Nephron progenitor cell (in vitro differentiated cells): ENCODE results near the gene CXCL3.

Experiments
- DNase-seq: peaks from one replicate; pipeline ENCODE4 v3.0.0; 2021
- H3K27ac Mint-ChIP-seq: 2 replicates; pipeline ENCODE4 v1.8.0; 2021; ENCODE audit warnings: mild to moderate bottlenecking, moderate library complexity, mixed read lengths
- H3K27me3 Mint-ChIP-seq: 2 replicates; pipeline ENCODE4 v1.8.0; 2021; ENCODE audit warnings: mild to moderate bottlenecking, low read depth, mixed read lengths; ENCODE audit not compliant: poor library complexity
- H3K36me3 Mint-ChIP-seq: 2 replicates; pipeline ENCODE4 v1.8.0; 2021; ENCODE audit warnings: low read depth, mixed read lengths
- H3K4me1 Mint-ChIP-seq: 2 replicates; pipeline ENCODE4 v1.8.0; 2021; ENCODE audit warnings: mixed read lengths
- H3K4me3 Mint-ChIP-seq: 2 replicates; pipeline ENCODE4 v1.8.0; 2021; ENCODE audit warnings: mild to moderate bottlenecking, moderate library complexity, mixed read lengths
- H3K9me3 Mint-ChIP-seq: 2 replicates; pipeline ENCODE4 v1.8.0; 2021; ENCODE audit warnings: mild to moderate bottlenecking, moderate library complexity, mixed read lengths
- TF ChIP-seq, protein P1 (sequence below): fragments of 200-600 bp; sonication (generic); IDR thresholded peaks from 2 replicates; pipeline ENCODE4 v1.5.0; 2021; ENCODE audit warnings: antibody characterized with exemption

CXCL3 gene

GRCh38 chr4:74062953-74063352 lies 24.5 kb upstream of the CXCL3 start:
- Mint-ChIP-seq H3K4me1 (no peaks in the 10 kb centered on the region), H3K9me3 (no peaks in the 10 kb centered on the region), H3K27ac (no peak overlapping the region), H3K27me3 (peaks cover 13% of the 10 kb centered on the region), H3K36me3 (no peaks in the 10 kb centered on the region), H3K4me3 (no peak overlapping the region)
- DNase-seq, result no peak
- TF ChIP-seq, protein P1, sequence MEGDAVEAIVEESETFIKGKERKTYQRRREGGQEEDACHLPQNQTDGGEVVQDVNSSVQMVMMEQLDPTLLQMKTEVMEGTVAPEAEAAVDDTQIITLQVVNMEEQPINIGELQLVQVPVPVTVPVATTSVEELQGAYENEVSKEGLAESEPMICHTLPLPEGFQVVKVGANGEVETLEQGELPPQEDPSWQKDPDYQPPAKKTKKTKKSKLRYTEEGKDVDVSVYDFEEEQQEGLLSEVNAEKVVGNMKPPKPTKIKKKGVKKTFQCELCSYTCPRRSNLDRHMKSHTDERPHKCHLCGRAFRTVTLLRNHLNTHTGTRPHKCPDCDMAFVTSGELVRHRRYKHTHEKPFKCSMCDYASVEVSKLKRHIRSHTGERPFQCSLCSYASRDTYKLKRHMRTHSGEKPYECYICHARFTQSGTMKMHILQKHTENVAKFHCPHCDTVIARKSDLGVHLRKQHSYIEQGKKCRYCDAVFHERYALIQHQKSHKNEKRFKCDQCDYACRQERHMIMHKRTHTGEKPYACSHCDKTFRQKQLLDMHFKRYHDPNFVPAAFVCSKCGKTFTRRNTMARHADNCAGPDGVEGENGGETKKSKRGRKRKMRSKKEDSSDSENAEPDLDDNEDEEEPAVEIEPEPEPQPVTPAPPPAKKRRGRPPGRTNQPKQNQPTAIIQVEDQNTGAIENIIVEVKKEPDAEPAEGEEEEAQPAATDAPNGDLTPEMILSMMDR, result no peak

DNA sequence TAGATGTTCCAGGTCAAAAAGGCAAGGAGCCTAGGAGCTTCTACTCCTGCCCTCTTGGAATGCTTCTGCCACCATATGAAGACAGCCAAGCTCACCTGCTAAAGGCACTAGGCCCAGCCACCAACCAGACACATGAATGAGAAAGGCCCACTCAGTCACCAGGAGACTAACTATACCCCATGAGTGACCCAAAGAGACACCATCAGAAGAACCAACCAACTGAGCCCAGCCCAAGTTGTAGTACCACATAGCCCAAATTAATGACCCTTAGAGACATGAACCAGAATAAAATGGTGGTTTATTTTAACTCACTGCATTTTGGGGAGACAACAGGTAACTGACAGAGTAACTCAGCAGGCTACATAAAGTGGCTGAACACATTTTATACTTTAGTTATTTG lies 22.9 kb upstream of the CXCL3 start:
- Mint-ChIP-seq H3K4me1 (no peaks in the 10 kb centered on the region), H3K36me3 (no peaks in the 10 kb centered on the region), H3K27me3 (peaks cover 13% of the 10 kb centered on the region), H3K4me3 (no peak overlapping the region), H3K9me3 (no peaks in the 10 kb centered on the region), H3K27ac (no peak overlapping the region)
- TF ChIP-seq, protein P1, result no peak
- no peak for DNase-seq

- DNase-seq, result no peak
- Mint-ChIP-seq H3K27ac (no peak overlapping the region), H3K4me3 (no peak overlapping the region), H3K36me3 (no peaks in the 10 kb centered on the region), H3K4me1 (no peaks in the 10 kb centered on the region), H3K9me3 (no peaks in the 10 kb centered on the region), H3K27me3 (peaks cover 12% of the 10 kb centered on the region)
- TF ChIP-seq, protein P1, result no peak
These were observed 20.8 kb upstream of the CXCL3 start for GRCh38 chr4:74059161-74059829.

DNA sequence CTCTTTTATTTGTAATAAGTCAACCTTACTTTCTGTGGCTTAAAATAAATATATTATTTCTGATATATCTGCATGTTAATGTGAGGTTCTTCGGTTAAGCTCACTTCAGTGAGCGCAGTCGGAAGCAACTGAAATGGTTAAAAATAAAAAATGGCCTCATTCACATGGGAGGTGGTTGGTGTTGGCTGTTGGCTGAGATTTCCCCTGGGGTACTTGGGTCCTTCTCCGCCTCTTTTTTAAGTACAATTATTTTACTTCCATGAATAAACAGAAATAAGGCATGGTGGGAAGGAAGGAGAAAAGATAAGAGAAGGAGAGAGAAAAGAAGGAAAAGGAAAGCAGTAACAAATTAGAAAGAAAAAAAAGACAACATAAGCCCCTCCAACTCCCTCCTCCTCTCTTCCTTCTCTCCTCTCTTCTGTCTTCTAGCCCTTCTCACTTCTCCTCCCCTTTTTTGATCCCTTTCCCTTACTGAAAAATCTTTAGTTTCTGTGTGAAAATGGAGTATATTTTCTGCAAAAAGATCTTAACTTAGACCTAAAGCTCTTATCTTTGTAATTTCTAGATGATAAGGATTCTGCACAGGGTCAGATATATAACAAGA lies 19.7 kb upstream of the CXCL3 start:
- no peak overlapping the region for H3K27ac Mint-ChIP-seq
- TF ChIP-seq, protein P1, result no peak
- no peak for DNase-seq
- H3K4me1 Mint-ChIP-seq, result no peaks in the 10 kb centered on the region
- no peaks in the 10 kb centered on the region for H3K9me3 Mint-ChIP-seq
- H3K36me3 Mint-ChIP-seq, result no peaks in the 10 kb centered on the region
- H3K4me3 Mint-ChIP-seq, result no peak overlapping the region
- H3K27me3 Mint-ChIP-seq, result peaks cover 15% of the 10 kb centered on the region

DNA sequence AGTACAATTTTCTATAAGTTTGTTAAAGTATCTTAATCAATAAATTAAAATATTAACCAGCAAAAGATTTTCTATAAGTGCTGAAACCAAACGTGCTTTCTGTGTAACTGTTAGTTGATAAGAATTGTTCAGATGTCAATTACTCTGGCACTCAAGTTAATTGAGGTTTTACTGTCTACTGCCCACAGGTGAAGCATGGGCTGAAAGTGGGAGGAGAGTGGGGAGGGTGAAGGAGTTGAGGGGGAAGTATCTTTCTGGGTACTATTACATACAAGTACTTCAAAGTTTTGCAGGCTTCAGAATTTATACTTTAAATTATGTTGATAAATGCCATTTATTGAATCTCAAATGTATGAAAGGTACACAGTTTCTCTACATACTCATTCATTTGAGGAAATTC lies 19.1 kb upstream of the CXCL3 start:
- H3K4me1 Mint-ChIP-seq, result no peaks in the 10 kb centered on the region
- DNase-seq, result no peak
- H3K4me3 Mint-ChIP-seq, result no peak overlapping the region
- no peaks in the 10 kb centered on the region for H3K36me3 Mint-ChIP-seq
- peaks cover 15% of the 10 kb centered on the region for H3K27me3 Mint-ChIP-seq
- TF ChIP-seq, protein P1, result no peak
- H3K9me3 Mint-ChIP-seq, result no peaks in the 10 kb centered on the region
- no peak overlapping the region for H3K27ac Mint-ChIP-seq
